Cortex of kidney (tissue), 1 donor: Measurements from ENCODE around the gene DENND11.

Source experiments
- DNase-seq: peaks from one replicate; lab custom pipeline; 2025; lab: John Stamatoyannopoulos, UW

Gene DENND11

DNA sequence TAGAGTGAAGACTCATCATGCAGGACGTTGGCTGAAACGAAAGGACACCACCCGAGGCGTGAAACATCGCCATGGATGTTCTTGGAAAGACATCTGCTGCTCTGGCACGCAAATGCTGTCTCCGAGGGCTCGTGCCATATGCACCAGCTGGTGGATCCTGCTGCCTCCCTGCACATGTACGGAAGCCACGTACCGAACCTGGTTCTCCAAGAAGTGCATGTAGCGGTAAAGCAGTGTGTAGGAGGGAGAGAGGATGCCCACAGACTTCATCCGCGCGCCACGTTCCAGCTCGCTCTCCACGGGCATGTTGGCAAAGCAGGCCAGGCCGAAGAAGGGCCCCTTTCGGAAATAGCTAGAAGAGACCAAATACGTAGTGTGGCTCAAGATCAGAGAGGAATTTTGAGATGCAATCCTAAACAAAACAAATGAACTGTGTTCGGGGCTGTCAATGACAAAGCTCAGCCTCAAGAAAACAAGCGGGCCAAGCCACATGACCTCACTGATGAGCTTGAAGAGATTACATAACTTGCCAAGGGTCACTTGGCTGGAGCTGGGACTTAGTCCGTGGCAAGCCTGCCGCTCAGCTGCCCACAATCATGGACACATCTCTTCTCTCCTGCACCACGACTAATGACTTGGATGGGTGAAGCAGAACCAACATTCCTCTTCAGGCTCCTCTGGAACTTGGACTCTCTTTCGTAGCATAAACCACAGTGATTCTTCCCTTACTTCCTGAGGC is 16.5 kb downstream of the DENND11 start:
- no peak for DNase-seq

DNA sequence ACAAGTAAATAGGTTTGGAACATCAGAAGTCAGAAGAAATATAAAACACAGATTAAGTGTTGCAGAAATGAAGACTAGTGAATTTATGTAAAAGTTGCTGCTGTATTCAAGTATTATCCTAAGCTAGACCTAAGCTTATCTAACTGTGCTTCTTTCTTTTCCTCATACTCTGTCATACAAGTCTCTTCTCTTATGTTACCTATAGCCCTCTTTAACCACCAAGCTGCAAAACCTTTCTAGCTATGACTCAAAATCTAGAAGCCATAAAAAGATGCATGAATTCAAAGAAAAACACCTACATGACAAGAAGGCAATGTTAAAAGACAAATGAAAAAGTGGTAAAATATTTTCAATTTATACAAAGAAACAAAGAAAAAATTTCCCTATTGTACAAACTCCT is 23.0 kb downstream of the DENND11 start:
- no peak for DNase-seq

DNA sequence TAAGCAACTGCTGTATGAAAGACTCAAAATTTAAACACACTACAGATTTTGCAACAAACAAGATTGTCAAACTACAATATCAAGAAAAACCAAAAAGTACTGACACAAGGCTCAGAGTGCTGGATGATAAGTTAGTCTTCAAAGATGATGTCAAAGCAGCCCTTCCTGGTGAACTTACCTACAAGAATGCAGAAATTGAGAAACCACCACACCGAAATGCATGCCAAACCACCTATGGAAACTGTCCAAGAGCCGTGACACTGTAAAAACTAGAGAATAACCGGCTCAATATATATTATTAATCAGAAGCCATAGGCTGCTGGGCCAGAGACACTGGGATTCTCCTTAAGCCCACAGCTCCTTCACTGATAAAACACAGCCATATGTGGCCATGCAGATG is 25.3 kb downstream of the DENND11 start:
- no peak for DNase-seq

DNA sequence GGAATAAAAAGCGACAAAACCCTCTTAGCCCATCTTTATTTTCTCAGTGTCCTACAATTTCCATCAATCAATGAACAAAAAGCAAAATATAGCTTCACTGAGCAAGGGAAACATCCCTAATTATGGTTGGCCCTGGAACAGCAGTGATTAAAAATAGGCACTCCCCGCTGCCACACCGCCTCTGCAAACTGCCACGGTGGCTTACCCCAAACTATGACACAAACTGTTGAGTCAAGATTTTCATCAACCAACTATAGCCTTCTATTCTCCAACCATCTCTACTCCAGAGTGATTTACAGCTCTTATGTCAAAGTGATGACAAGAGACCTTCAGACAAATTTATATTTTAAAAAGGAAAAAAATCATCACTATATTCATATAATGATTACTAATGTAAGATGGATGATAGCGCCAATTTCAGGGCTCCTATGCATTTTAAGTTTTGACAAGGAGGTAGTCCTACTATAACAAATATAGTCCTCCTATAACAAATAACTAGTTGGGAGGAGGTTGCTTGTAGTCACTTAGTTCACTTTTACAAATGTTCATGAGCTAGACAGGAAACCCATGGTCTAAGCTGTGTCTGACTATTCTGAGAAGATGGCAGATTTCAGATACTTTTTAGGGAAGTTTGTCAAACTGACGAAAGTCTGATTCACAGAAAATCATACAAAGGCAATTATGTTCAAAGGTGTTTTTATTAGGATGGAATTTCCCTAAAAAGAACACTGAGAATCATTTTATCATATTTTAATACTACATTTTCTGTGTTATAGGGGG is 26.3 kb downstream of the DENND11 start:
- no peak for DNase-seq

DNA sequence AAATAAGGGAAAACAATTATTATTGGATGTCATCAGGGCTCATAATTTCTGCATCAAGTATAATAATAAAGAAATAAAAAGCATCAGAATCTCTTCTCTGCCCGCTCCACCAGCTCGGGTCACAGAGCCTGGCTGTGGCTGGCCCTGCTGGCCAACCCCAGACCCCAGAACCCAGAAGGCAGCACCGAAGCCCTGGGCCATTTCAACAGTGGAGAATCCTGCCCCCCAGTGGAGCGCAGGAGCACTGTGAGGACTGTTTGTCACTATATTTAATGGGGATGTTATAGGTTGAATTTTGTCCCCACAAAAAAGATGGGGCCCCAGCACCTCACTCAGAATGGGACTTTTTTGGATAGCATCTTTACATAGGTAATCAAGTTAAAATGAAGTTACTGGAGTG is 27.3 kb downstream of the DENND11 start:
- DNase-seq: no peak

DNA sequence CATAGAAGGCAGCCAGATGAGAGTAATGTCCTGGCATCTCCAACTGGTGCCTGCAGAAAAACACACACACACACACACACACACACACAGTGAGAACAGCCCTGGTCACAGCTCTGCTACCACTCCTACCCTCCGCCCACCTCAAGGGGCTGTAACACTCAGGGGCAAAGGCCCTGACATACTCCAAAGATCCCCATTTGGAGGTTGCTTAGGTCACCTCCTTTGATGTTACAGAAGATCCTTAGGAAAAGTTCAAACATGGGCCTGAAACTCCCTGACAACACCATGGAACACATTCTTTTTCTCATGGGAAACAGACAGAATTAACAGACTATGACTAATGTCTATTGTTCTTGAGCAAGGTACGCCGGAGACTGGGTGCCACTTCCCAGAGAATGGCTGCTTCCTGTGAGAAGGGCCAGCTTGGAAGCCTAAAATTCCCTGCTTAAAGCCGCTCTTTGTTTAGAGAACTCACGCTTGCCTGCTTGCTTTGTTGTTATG is 27.7 kb downstream of the DENND11 start:
- DNase-seq: no peak

DNA sequence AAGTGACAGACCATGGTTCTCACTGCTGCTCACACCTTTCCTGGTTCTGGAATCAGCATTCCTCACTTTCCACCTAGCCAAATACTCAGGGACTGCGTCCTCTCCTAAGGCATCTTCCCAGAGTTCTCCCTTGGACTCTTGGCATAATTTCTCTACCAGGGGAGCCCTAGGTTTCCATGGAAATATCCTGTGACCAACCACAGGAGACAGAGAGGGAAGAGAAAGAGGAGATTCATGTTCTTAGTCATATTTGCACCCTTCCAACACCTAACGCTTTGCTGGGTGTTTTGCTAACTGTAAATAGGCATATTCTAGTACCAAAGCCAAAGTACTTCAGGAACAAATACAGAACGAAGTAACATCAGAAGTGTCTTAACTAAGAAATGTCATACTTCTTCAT is 28.6 kb downstream of the DENND11 start:
- DNase-seq: no peak

DNA sequence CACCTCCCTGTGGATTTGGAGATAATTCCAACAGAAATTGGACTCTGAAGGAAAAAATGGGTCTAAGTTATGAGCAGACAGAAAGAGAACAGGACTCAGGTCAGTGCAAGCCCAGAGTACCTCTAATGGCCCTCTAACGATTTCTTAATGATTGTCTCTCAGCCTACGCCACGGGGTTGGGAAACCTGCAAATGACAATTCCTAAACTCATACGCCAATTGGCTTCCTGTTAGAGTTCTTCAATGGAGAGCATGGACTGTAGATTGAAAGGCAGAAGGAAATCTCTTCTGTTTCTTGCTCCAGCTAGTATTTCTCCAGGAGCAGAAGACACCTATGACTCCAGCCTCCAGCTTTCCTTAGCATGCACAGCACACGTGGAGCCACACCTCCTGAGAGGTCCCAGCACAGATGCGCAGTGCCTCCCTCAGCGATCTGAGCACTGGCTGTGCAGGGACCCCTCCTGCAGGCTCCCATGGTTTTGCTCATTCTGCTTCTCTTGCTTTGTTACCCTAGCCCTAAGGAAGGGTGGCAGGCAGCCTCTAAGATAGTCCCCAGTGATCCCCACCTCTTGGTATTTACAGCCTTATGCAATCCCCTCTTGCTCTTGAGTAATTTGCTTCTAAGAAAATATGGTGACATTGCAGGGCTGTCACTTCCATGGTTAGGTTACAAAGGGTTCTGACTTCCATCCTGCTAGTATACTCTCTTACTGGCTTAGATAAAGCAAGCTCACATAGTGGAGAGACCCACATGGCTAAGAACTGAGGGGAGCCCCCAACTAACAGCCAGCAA is 30.1 kb downstream of the DENND11 start:
- DNase-seq: no peak

DNA sequence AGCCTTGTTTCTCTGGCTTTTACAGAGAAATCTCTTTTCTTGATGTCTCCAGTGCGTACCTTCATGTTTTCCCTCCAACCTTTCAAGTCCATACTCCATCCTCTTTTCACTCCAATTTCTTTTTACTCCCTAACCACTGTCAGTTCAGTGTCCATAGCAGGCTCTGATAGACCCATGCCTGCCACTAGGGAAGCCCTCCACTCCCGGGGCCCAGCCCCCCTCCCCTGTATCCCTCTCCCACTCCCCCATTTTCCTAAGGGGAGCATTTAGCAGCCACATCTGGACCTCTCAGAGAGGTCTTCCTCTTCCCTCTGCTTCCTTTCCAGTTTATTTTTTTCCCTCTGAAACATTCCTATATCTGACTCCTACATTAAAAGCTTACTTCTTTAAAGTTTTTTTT is 33.1 kb downstream of the DENND11 start:
- DNase-seq: no peak

DNA sequence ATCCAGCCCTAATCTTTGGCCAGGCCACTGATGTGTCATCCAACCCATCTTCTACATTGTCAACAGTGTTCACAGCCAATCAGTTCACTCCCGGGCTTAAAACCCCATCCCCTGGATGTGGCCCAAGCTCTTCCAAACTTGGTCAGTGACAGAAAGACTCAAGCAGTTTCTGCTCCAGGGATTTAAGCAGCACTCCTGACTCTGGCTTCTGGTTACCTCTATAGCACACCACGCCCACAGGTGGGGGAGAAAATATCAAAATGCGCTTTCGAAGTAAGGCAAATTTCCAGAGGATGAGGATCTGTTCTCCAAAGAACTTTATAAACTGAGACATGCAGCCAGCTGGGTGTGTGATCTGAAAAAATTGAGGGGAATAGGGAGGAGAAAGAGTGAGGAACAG is 35.9 kb downstream of the DENND11 start:
- DNase-seq: no peak

DNA sequence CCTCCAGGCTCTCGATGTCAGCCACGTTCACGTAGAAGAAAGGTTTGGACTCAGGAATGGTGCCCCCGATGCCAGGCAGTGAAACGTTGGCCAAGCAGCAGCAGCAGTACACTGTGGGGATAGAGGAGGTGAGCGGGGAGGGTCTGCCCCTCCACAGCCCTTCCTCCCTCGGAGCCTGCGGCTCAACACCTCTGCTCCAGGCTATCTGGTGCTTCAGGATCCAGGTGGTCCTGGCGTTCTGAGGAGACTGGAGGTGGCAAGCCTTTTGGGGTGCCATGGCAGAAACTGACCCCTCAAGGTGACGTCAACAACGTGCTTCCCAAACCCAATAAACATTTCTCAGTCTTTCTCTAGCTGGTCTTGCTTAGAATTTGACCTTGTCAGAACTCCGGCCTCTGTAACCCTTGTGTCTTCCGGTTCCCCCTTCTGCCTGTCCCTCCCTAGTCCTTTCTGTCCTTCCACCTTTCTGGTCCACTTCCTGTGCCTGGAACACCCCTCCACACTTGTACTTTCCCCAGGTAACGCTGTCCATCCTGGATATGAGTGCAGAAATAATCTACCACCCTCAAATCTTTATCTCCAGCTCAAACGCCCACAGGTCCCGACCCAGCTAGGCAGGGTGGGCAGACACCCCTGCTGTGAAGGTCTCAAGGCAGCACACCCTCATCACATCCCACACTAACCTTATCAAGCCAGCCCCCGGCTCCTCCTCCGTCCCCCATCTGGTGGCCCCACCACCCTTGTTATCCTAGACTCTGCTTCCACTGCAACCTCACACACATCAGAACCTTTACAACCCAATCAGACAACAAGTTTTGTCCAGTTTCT is 36.5 kb downstream of the DENND11 start:
- DNase-seq: no peak

DNA sequence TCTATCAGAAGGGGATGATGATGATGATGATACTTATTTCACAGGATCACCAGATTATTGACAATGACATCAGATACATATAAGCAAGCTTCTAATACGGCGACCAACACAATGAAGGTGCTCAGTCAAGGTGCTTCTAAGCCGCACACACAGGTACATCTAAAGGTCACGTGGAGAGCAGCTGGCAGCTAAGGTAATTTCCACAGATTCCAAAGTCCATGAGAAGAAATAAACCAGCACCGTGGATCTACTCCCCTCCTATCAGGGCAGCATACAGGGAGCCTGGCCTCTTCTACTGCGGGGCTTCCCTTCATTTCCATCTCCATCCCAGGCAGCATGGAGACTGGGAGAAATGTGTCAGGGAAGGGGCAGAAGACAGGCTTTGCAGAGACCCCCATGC is 37.5 kb downstream of the DENND11 start:
- no peak for DNase-seq

DNA sequence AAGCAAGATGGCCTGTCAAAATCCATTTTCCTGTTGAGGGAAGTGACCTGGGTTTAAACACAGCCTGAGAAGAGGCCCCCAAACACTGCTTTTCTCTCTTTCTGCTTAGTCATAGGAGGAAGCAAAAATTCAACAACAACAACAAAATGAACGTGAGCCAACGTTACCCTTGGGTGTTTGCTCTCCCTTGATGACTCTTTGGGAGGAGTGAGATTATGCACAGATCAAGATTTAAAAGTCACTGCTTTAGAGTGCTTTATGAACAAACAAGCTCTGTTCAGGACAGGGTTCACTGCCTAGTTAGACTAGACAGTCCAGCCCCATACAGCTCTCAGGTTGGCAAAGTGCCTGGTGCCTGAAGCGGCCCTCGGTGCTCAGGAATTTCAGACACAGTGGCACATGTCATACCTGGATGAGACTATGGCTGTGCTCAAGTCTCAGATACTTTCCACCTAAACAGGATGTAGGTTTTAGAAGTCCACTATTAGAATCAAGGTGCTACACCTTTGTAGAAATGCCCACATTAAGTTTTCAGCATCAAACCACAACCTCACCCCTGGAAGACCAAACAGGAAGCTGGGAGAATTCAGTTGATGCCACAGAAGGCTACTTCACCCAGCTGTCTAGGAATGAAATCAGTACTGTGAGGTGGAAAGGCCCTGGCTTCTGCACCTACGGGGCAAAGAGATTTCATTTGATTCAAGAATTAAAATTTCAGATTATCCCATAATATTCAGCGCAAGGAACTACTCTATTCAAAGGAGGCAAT is 38.7 kb downstream of the DENND11 start:
- no peak for DNase-seq

DNA sequence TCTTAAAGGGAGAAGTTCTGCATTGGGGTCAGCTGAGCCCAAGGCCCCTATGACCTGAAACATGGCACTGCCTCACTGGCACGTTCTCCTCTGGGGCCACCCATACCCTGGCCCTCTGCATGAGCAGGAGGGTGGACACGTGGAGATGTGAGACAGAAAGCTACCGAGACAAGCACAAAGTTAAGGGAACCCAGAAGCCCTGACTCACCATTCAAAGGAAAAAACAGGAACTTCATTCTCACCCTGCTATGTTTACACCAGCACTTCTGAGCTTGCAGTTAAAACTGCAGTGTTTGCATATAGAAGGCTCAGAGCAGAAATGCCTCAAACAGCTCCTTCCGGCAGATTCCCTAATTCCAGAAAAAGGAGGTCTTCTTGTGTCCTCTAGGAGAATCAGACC is 41.7 kb downstream of the DENND11 start:
- no peak for DNase-seq

DNA sequence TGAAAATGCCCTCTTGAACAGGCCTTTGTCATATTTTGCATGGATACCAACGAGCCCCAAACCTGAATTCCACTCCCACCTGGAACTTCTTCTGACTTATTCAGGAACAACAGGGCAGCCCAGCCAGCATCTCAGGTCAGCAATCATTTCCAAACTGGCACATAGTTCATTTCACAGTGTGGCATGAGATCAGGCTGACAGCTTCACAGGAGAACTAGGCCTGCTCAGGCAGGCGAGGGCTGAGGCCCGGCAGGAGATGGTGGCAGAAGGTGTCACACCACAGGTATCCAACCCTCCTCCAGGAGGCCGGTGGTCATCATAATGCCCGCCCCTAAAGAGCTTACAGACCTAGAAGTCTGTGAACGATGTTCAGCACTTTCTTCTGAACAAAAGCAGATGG is 42.5 kb downstream of the DENND11 start:
- no peak for DNase-seq

DNA sequence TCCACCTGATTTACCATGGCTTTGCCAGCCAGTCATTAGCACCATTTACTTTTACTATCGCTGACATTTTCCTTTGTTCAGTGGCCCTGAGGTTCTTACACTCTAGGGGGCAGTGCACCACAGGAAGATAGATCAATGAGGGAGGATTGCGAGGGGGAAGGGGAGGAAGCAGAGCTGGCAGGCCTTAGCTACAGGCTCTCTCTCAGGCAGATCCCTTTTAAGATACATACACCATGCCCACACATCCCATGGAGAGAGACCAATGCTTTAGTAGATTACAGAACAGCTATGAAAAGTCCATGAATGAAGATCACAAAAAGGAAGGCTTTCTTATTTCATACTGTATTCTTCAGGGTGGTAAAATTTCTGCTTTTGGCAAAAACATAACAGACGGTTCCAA is 47.4 kb downstream of the DENND11 start:
- no peak for DNase-seq

DNA sequence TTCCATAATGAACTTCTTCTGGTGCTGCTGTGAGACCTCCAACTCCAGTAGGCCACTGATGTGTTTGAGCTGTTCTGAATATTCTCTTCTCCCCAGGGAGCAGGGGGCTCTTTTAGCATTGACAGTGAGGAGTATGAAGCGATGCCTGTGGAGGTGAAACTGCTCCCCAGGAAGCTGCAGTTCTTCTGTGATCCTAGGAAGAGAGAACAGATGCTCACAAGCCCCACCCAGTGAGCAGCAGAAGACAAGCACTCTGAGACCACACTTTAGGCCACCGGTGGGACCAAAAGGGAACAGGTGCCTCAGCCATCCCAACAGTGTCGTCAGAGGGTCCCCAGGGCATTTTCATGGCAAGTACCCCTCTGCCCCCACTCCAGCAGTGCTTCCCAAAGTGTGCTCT is 49.3 kb downstream of the DENND11 start:
- DNase-seq: no peak
